NCI-H146 treated with DMSO at 0.1 percent for 48 hours (cell line): Measurements from ENCODE around the gene MYOG.

Experiments
- DNase-seq: peaks from one replicate; lab custom pipeline; 2025; ENCODE audit not compliant: unreplicated experiment; lab: John Stamatoyannopoulos, UW

Gene MYOG

GRCh38 chr1:203034422-203035110 is 51.2 kb downstream of the MYOG start:
- DNase-seq = no peak

- no peak for DNase-seq
Measured at GRCh38 chr1:203033917-203034316, 51.9 kb downstream of the MYOG start.

DNA sequence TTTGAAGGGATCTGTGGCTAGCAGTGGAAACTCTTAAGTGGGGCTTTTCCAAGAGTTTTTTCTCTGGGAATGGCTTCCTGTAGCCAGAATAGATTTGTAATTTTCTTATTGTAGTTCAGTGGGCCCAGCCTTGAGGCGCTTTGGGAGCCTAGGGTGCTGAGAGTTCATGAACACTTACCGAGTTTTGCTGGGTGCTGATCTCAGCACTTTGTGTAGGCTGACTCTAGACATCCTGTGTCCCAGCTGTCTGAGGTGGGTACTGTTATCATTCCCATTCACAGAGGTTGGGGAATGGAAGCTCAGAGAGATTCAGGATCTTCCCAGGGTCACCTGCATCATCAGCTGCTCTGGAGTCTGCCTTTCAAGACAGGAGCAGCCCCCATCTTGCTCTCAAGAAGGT is 52.5 kb downstream of the MYOG start:
- no peak for DNase-seq
